22Rv1 (cell line): ENCODE measurements around the gene CDK18.

Experiments
- ZFX ChIP-seq: fragments of 450-650 bp; IDR thresholded peaks from 2 replicates; pipeline ENCODE4 v1.6.1; 2017; ENCODE audit warnings: antibody characterized with exemption, borderline replicate concordance
- TF ChIP-seq, protein P1 (sequence below): fragments of 450-650 bp; IDR thresholded peaks from 2 replicates; pipeline ENCODE4 v1.5.1; 2017; ENCODE audit warnings: mild to moderate bottlenecking

- TF ChIP-seq, protein P1, sequence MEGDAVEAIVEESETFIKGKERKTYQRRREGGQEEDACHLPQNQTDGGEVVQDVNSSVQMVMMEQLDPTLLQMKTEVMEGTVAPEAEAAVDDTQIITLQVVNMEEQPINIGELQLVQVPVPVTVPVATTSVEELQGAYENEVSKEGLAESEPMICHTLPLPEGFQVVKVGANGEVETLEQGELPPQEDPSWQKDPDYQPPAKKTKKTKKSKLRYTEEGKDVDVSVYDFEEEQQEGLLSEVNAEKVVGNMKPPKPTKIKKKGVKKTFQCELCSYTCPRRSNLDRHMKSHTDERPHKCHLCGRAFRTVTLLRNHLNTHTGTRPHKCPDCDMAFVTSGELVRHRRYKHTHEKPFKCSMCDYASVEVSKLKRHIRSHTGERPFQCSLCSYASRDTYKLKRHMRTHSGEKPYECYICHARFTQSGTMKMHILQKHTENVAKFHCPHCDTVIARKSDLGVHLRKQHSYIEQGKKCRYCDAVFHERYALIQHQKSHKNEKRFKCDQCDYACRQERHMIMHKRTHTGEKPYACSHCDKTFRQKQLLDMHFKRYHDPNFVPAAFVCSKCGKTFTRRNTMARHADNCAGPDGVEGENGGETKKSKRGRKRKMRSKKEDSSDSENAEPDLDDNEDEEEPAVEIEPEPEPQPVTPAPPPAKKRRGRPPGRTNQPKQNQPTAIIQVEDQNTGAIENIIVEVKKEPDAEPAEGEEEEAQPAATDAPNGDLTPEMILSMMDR: no peak
- TF ChIP-seq ZFX: no peak
These were observed 14.4 kb downstream of the CDK18 start for GRCh38 chr1:205518661-205519540.
